Occipital lobe (tissue), 2 donors: ENCODE data around the gene SHANK2. TPM values are rescaled to one million over a fixed set of nuclear protein-coding genes. Genes with fewer than 3 reads are reported as not detected.

Experiments used
- DNase-seq: peaks from one replicate; lab custom pipeline; 2025; lab: John Stamatoyannopoulos, UW
- total RNA-seq: library from RNA; depleted of rRNA; stranded (reverse); fragments of >200 nt; gene quantifications from one replicate; pipeline ENCODE4 v1.2.3, GENCODE V29; 2014

The SHANK2 gene
- 47.1 TPM for total RNA-seq

- no peak for DNase-seq
These were observed at the start of gene SHANK2 for GRCh38 chr11:71252269-71252769. SHANK2 (minus strand) TSS chr11:71252577; CDS start chr11:71147326, 105,251 bp downstream.

- no peak for DNase-seq
These were observed 49.6 kb upstream of the SHANK2 start for GRCh38 chr11:71301858-71302533.

GRCh38 chr11:71301046-71301857, 48.9 kb upstream of the SHANK2 start:
- no peak for DNase-seq

GRCh38 chr11:71300187-71300586, 47.8 kb upstream of the SHANK2 start:
- DNase-seq, result no peak

GRCh38 chr11:71298761-71299181, 46.4 kb upstream of the SHANK2 start:
- DNase-seq, result no peak

GRCh38 chr11:71298016-71298550, 45.7 kb upstream of the SHANK2 start:
- DNase-seq, result no peak

- DNase-seq, result no peak
These were observed 42.6 kb upstream of the SHANK2 start for GRCh38 chr11:71294846-71295600.

- no peak for DNase-seq
These were observed 41.8 kb upstream of the SHANK2 start for GRCh38 chr11:71293961-71294782.

GRCh38 chr11:71286701-71287643, 34.6 kb upstream of the SHANK2 start:
- DNase-seq, result peak; percentile 21

GRCh38 chr11:71285111-71285510, 32.7 kb upstream of the SHANK2 start:
- DNase-seq, result no peak

GRCh38 chr11:71284525-71285092, 32.2 kb upstream of the SHANK2 start:
- DNase-seq, result no peak

GRCh38 chr11:71283971-71284441, 31.6 kb upstream of the SHANK2 start:
- no peak for DNase-seq

GRCh38 chr11:71282581-71283351, 30.4 kb upstream of the SHANK2 start:
- DNase-seq, result no peak

GRCh38 chr11:71281831-71282230, 29.5 kb upstream of the SHANK2 start:
- DNase-seq, result no peak

- no peak for DNase-seq
These were observed 28.8 kb upstream of the SHANK2 start for GRCh38 chr11:71281204-71281603.

- no peak for DNase-seq
These were observed 27.7 kb upstream of the SHANK2 start for GRCh38 chr11:71279916-71280645.

- DNase-seq, result no peak
These were observed 19.8 kb upstream of the SHANK2 start for GRCh38 chr11:71272161-71272560.
